Body of pancreas (tissue), 4 donors: Measurements from ENCODE around the gene CRACDL. TPM values are rescaled to one million over a fixed set of nuclear protein-coding genes. Genes with fewer than 3 reads are reported as not detected.

ENCODE experiments used
- ATAC-seq: fragments of 150-250 bp; one replicate; pipeline ENCODE4 v1.9.1; 2016
- DNase-seq, 4 donors: peaks; one replicate each; pipeline ENCODE4 v3.0.0-alpha.2; 2019
- H3K27ac ChIP-seq, 4 donors: fragments of 200-600 bp; sonication (generic); 1 replicate in 3 of 4; 2 replicates in 1 of 4; pipeline versions ENCODE4 v1.5.1 to v1.6.1; 2016 to 2019; ENCODE audit warnings: mild to moderate bottlenecking in 1 of 4, mixed read lengths in 1 of 4, moderate library complexity in 1 of 4
- H3K27me3 ChIP-seq, 2 donors: fragments of 200-600 bp; sonication (generic); one replicate each; pipeline ENCODE4 v1.6.0; 2016; ENCODE audit warnings: mild to moderate bottlenecking in 1 of 2
- H3K36me3 ChIP-seq, 2 donors: fragments of 200-600 bp; sonication (generic); replicated peaks in 1 of 2; 2 replicates each; pipeline ENCODE4 v1.5.1; 2016; ENCODE audit warnings: low read depth in 2 of 2; ENCODE audit not compliant: insufficient read depth in 1 of 2
- H3K4me1 ChIP-seq: fragments of 200-600 bp; sonication (generic); one replicate; pipeline ENCODE4 v1.6.0; 2016
- H3K4me3 ChIP-seq, 2 donors: fragments of 200-600 bp; sonication (generic); 1 replicate in 1 of 2; 2 replicates in 1 of 2; pipeline ENCODE4 v1.5.1; 2016 to 2019
- H3K9me3 ChIP-seq, 3 donors: fragments of 200-600 bp; sonication (generic); 1 replicate in 2 of 3; 2 replicates in 1 of 3; pipeline ENCODE4 v1.5.1; 2016
- CTCF ChIP-seq, 7 experiments: fragments of 450-650 bp in 4 of 7; fragments of 200-600 bp in 3 of 7; sonication (generic) in 3 of 7; IDR thresholded peaks; one replicate each; pipeline ENCODE4 v1.5.1; 2016 to 2019; ENCODE audit warnings: antibody characterized with exemption in 7 of 7
- POLR2A ChIP-seq, 3 donors: fragments of 450-650 bp; IDR thresholded peaks; one replicate each; pipeline ENCODE4 v1.6.1; 2016; ENCODE audit warnings: antibody characterized with exemption in 3 of 3, mild to moderate bottlenecking in 2 of 3
- WGBS, 2 donors: methylation state at CpG; one replicate each; pipeline ENCODE4 v1.1.5; 2017; 5-methylcytosine and 5-hydroxymethylcytosine counted together
- intact Hi-C: fragments of 100-400 bp; cut with DNase I; formaldehyde crosslinking; loops from one replicate; pipeline ENCODE4 v1.15.1; 2023
- total RNA-seq, 2 donors: library from RNA; depleted of rRNA; stranded (reverse); fragments of >200 nt; gene quantifications; one replicate each; pipeline ENCODE4 v1.1.0, GENCODE V29; 2016

Gene CRACDL
- 10 to 100 TPM; 14.8 to 22.1 TPM for total RNA-seq

DNA sequence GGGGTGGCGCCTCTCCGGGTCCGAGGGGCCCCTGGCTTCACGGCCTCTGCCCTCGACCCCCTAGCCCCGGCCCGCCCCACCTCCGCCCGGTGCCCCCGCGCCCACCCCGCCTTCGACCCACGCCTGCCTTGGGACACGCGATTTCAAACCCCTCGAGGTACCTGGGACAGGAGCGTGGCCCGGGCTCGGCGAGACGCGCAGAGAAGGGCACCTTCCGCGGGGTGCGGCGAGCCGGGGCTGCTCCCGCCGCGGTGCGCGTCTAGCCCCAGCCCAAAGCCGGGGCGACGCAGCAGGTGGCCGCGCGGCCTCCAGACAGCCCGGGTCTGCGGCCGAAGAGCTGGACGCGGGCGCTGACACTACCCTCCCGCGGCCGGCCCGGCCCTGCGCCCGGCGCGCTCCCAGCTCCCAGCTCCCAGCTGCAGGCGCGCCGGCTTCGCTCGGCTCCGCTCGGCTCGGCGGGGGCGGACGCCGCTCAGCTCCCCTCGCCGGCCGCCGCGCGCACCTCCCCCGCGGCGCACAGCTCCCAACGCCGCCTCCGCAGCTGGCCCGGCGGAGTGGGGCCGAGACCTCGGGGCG, at the start of gene CRACDL:
CRACDL (minus strand) TSS at position 449 of the 576 bp plus-strand sequence. CDS start 89,425 bp downstream, outside the sequence.
- no peaks in the 10 kb centered on the region for H3K9me3 ChIP-seq
- H3K27me3 ChIP-seq = no peaks in the 10 kb centered on the region
- no peaks in the 10 kb centered on the region for H3K36me3 ChIP-seq
- H3K27ac ChIP-seq = peak within 1 kb of the TSS; percentile 3 to 68 (median 46)
- intact Hi-C loops = no loop called here
- WGBS, 2 donors = 0 to 1% methylated on average over 4 to 51 of the region's 82 CpGs
- ATAC-seq (peak; percentile 80), DNase-seq (peak; percentile 32 to 57 (median 42))
- peaks cover 18% of the 10 kb centered on the region for H3K4me1 ChIP-seq
- H3K4me3 ChIP-seq = peak within 1 kb of the TSS; percentile 38 to 89
- no peak for TF ChIP-seq CTCF (IDR thresholded peaks at IDR 0.05)
- TF ChIP-seq POLR2A (IDR thresholded peaks at IDR 0.05) = peak in 1 of 3 donors; percentile 29

GRCh38 chr2:98975611-98976010, 39.6 kb upstream of the CRACDL start:
- 52 to 65% methylated on average over 2 of the region's 2 CpGs for WGBS, 2 donors
- intact Hi-C loops = no loop called here
- no peak overlapping the region for H3K27ac ChIP-seq
- no peaks in the 10 kb centered on the region for H3K27me3 ChIP-seq
- no peak for DNase-seq
- no peak for ATAC-seq
- no peaks in the 10 kb centered on the region for H3K36me3 ChIP-seq
- peaks cover 0 to 5% (median 0%) of the 10 kb centered on the region in 3 donors for H3K9me3 ChIP-seq
- TF ChIP-seq POLR2A (IDR thresholded peaks at IDR 0.05) (no peak), CTCF (IDR thresholded peaks at IDR 0.05) (no peak)
- H3K4me3 ChIP-seq = no peak overlapping the region
- no peaks in the 10 kb centered on the region for H3K4me1 ChIP-seq

GRCh38 chr2:98972582-98973167, 36.6 kb upstream of the CRACDL start:
- intact Hi-C loops = no loop called here
- ATAC-seq = no peak
- H3K9me3 ChIP-seq = peaks cover 0 to 5% (median 0%) of the 10 kb centered on the region in 3 donors
- H3K4me3 ChIP-seq = no peak overlapping the region
- H3K27me3 ChIP-seq = no peaks in the 10 kb centered on the region
- no peaks in the 10 kb centered on the region for H3K36me3 ChIP-seq
- 88 to 91% methylated on average over 1 of the region's 1 CpG for WGBS, 2 donors
- no peak for DNase-seq
- TF ChIP-seq POLR2A (IDR thresholded peaks at IDR 0.05) (no peak), CTCF (IDR thresholded peaks at IDR 0.05) (no peak)
- no peaks in the 10 kb centered on the region for H3K4me1 ChIP-seq
- H3K27ac ChIP-seq = no peak overlapping the region

DNA sequence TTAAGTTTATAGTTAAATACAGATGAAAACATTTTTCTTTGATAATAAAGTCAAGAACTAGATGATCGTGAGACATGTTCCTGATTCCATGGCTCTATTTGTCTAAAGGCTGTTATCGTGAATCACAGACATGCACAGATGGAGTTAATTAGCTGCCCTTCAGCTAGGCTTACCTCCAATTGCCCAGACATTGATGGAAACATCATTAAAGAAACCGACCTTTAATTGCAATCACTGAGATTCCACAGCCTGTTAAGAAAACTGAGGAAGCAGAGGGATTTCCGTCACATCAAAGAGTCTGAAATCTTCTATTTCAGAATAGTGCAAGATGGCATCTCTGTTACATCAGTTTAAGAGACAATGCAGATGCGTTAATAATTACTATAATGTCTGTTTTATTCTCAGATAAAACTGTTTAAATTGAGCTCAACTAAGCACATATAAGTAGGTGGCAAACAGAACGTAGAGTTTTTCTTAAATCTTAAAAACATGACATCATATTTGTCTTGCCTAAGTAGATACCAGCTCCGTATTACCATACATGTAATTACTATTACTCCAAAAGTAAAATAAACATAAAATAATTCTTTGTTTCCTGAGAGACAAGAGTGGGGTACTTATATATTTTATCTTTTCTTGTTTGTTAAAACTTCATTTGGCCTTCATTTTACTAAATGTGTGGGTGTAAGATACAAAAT, 23.9 kb upstream of the CRACDL start:
- Histone ChIP-seq H3K9me3 (no peaks in the 10 kb centered on the region), H3K27me3 (no peaks in the 10 kb centered on the region), H3K36me3 (no peaks in the 10 kb centered on the region), H3K4me1 (no peaks in the 10 kb centered on the region), H3K27ac (no peak overlapping the region), H3K4me3 (no peak overlapping the region)
- no peak for TF ChIP-seq CTCF (IDR thresholded peaks at IDR 0.05)
- TF ChIP-seq POLR2A (IDR thresholded peaks at IDR 0.05) = no peak
- WGBS, 2 donors = 59% methylated on average over 7 of the region's 7 CpGs
- intact Hi-C loops = no loop called here
- DNase-seq = no peak
- no peak for ATAC-seq
